ENCODE measurements around the gene ZNF408. TPM values are rescaled to one million over a fixed set of nuclear protein-coding genes. Genes with fewer than 3 reads are reported as not detected.
A peak's percentile ranks its signal among the peaks of the same experiment; 100 is the strongest.

The ZNF408 gene
- total and polyA plus RNA-seq, 2 of the 13 experiments (the other 11 are each of a cell fraction or from before 2014, with no cell fraction given) = 11.2 to 12.5 TPM

DNA sequence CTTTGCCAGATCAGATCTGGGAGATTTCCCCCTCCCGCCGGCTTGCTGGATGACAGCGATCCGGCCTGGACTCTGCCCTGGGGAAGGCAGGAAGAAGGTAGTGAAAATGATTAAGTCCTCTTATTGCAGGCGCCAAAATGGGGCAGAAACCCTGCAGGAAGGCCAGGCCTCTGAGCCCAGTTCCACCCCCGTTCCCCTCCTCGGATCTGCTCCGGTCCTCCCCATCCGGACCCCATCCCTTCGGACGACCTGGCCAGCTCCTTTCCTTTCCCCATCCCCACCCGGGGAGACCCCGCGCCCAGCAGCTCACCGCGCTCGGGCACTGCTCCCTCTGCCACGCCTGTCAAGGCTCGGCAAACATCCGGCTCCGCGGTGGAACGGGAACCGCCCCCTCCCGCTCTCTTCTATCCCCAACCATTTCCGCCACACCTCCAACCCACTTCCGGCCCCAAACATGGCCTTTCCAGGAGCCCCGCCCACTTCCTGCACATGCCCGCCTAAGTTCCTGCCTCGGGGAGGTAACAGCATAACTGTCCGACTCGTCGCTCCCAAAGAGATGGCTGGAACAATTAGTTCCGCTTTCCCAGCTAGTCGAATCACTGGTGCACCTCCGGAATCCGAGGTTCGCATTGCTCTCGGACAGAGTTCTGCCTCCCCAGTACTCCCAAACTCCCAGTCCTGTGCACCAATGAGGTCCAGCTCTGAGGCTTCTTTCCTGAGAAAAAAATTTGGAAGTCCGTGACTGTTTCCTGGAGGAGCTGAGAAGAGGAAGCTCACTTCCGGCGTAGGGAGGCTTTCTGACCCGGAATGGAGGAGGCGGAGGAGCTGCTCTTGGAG lies at the start of gene ZNF408, which contains the start of gene ARHGAP1 (continued):
- TF ChIP-seq NFE2 (CRISPR knock-in tag; IDR thresholded peaks at IDR 0.05) = no peak
- no peak for TF ChIP-seq HNRNPUL1 (IDR thresholded peaks at IDR 0.05; ENCODE audit: low read depth, low read length)
- TF ChIP-seq ZNF446 (CRISPR knock-in tag; IDR thresholded peaks at IDR 0.05) = no peak
- peak; percentile 82 for TF ChIP-seq ZFX (CRISPR knock-in tag; IDR thresholded peaks at IDR 0.05; ENCODE audit: low read depth)
- TF ChIP-seq, protein P1, sequence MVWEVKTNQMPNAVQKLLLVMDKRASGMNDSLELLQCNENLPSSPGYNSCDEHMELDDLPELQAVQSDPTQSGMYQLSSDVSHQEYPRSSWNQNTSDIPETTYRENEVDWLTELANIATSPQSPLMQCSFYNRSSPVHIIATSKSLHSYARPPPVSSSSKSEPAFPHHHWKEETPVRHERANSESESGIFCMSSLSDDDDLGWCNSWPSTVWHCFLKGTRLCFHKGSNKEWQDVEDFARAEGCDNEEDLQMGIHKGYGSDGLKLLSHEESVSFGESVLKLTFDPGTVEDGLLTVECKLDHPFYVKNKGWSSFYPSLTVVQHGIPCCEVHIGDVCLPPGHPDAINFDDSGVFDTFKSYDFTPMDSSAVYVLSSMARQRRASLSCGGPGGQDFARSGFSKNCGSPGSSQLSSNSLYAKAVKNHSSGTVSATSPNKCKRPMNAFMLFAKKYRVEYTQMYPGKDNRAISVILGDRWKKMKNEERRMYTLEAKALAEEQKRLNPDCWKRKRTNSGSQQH (CRISPR knock-in tag; IDR thresholded peaks at IDR 0.05; ENCODE audit: low read depth) = peak; percentile 89
- TF ChIP-seq CREM (IDR thresholded peaks at IDR 0.05) = peak; percentile 75
- no peak for TF ChIP-seq CREM (CRISPR knock-in tag; IDR thresholded peaks at IDR 0.05)
- peak; percentile 93 for TF ChIP-seq KLF11 (CRISPR knock-in tag; IDR thresholded peaks at IDR 0.05)
- peak; percentile 11; the same call in 1 of the 2 replicates for TF ChIP-seq ZNF331 (CRISPR knock-in tag; IDR thresholded peaks at IDR 0.05)
- peak; percentile 66 for TF ChIP-seq U2AF1 (optimal IDR thresholded peaks at IDR 0.05; ENCODE audit: low read depth, low read length)
- TF ChIP-seq, protein P2, sequence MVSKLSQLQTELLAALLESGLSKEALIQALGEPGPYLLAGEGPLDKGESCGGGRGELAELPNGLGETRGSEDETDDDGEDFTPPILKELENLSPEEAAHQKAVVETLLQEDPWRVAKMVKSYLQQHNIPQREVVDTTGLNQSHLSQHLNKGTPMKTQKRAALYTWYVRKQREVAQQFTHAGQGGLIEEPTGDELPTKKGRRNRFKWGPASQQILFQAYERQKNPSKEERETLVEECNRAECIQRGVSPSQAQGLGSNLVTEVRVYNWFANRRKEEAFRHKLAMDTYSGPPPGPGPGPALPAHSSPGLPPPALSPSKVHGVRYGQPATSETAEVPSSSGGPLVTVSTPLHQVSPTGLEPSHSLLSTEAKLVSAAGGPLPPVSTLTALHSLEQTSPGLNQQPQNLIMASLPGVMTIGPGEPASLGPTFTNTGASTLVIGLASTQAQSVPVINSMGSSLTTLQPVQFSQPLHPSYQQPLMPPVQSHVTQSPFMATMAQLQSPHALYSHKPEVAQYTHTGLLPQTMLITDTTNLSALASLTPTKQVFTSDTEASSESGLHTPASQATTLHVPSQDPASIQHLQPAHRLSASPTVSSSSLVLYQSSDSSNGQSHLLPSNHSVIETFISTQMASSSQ (IDR thresholded peaks at IDR 0.05; ENCODE audit: low read depth) = no peak; the same call in none of the 2 replicates
- TF ChIP-seq, protein P2 (CRISPR knock-in tag; IDR thresholded peaks at IDR 0.05; ENCODE audit: borderline replicate concordance) = peak; percentile 69; the same call in 1 of the 2 replicates
- TF ChIP-seq MAZ (IDR thresholded peaks at IDR 0.05; ENCODE audit: borderline replicate concordance, low read depth, low read length) = peak; percentile 77; the same call in 1 of the 2 replicates
- TF ChIP-seq MAZ (CRISPR knock-in tag; IDR thresholded peaks at IDR 0.05; ENCODE audit: low read depth) = peak; percentile 84
- peak; percentile 57 for TF ChIP-seq HNF4A (CRISPR knock-in tag; IDR thresholded peaks at IDR 0.05)
- no peak for TF ChIP-seq ZKSCAN5 (CRISPR knock-in tag; IDR thresholded peaks at IDR 0.05)
- TF ChIP-seq ZMYM4 (CRISPR knock-in tag; IDR thresholded peaks at IDR 0.05) = peak; percentile 34; the same call in 1 of the 2 replicates
- peak; percentile 39; the same call in 1 of the 2 replicates for TF ChIP-seq GATA4 (IDR thresholded peaks at IDR 0.05; ENCODE audit: borderline replicate concordance, low read depth)
- TF ChIP-seq NR1H2 (CRISPR knock-in tag; IDR thresholded peaks at IDR 0.05; ENCODE audit: borderline replicate concordance, low read depth) = no peak
- TF ChIP-seq ZNF17 (CRISPR knock-in tag; IDR thresholded peaks at IDR 0.05) = no peak
- peak; percentile 99 for TF ChIP-seq SAP130 (CRISPR knock-in tag; IDR thresholded peaks at IDR 0.05; ENCODE audit: low read depth)
- TF ChIP-seq, protein P3, sequence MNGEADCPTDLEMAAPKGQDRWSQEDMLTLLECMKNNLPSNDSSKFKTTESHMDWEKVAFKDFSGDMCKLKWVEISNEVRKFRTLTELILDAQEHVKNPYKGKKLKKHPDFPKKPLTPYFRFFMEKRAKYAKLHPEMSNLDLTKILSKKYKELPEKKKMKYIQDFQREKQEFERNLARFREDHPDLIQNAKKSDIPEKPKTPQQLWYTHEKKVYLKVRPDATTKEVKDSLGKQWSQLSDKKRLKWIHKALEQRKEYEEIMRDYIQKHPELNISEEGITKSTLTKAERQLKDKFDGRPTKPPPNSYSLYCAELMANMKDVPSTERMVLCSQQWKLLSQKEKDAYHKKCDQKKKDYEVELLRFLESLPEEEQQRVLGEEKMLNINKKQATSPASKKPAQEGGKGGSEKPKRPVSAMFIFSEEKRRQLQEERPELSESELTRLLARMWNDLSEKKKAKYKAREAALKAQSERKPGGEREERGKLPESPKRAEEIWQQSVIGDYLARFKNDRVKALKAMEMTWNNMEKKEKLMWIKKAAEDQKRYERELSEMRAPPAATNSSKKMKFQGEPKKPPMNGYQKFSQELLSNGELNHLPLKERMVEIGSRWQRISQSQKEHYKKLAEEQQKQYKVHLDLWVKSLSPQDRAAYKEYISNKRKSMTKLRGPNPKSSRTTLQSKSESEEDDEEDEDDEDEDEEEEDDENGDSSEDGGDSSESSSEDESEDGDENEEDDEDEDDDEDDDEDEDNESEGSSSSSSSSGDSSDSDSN (CRISPR knock-in tag; IDR thresholded peaks at IDR 0.05) = peak; percentile 84
- TF ChIP-seq SP4 (CRISPR knock-in tag; IDR thresholded peaks at IDR 0.05) = peak; percentile 71; the same call in 1 of the 2 replicates
- no peak for TF ChIP-seq MAF1 (CRISPR knock-in tag; IDR thresholded peaks at IDR 0.05; ENCODE audit: borderline replicate concordance)
